ENCODE measurements around the gene USP11.

GRCh38 chrX:47209508-47210238, 23.1 kb upstream of the USP11 start:
- TF ChIP-seq TOX (CRISPR knock-in tag; IDR thresholded peaks at IDR 0.05; ENCODE audit: borderline replicate concordance) (no peak), CREB5 (CRISPR knock-in tag; IDR thresholded peaks at IDR 0.05; ENCODE audit: low read depth) (no peak), PATZ1 (CRISPR knock-in tag; IDR thresholded peaks at IDR 0.05; ENCODE audit: borderline replicate concordance) (no peak), GLIS3 (CRISPR knock-in tag; IDR thresholded peaks at IDR 0.05) (no peak), ZFP30 (CRISPR knock-in tag; IDR thresholded peaks at IDR 0.05) (no peak), ZFP3 (CRISPR knock-in tag; IDR thresholded peaks at IDR 0.05) (no peak), PPARA (CRISPR knock-in tag; IDR thresholded peaks at IDR 0.05; ENCODE audit: borderline replicate concordance) (no peak), TCF4 (CRISPR knock-in tag; IDR thresholded peaks at IDR 0.05; ENCODE audit: borderline replicate concordance) (no peak)

All from SK-N-SH treated with all-trans-retinoic acid at 6 μM for 48 hours (cell line).